K562 (cell line): ENCODE results near the gene PPM1F. TPM values are rescaled to one million over a fixed set of nuclear protein-coding genes. Genes with fewer than 3 reads are reported as not detected.

Experiments used
- CBFA2T3 ChIP-seq: fragments of 450-650 bp; IDR thresholded peaks from 2 replicates; pipeline ENCODE4 v1.6.1; 2017
- CBX5 ChIP-seq: IDR thresholded peaks from 2 replicates; pipeline ENCODE4 v1.6.1; 2014; ENCODE audit warnings: low read depth, borderline replicate concordance
- CC2D1A ChIP-seq: fragments of 450-650 bp; IDR thresholded peaks from 2 replicates; pipeline ENCODE4 v1.6.1; 2017; ENCODE audit warnings: mild to moderate bottlenecking
- ELF1 ChIP-seq: fragments of 200-800 bp; sonication (Bioruptor generic); IDR thresholded peaks from 2 replicates; pipeline ENCODE4 v1.6.1; 2016; ENCODE audit warnings: missing genetic modification characterization, missing compliant biosample characterization
- ELK1 ChIP-seq: sonication (generic); formaldehyde crosslinking; IDR thresholded peaks from 2 replicates; pipeline ENCODE4 v1.8.1; 2022; ENCODE audit warnings: missing genetic modification reagents
- ESRRB ChIP-seq: fragments of 250-450 bp; sonication (Bioruptor Pico); IDR thresholded peaks from 2 replicates; pipeline ENCODE4 v1.5.0; 2020; ENCODE audit warnings: mild to moderate bottlenecking, moderate library complexity, borderline replicate concordance
- GATAD2B ChIP-seq: fragments of 450-650 bp; IDR thresholded peaks from 2 replicates; pipeline ENCODE4 v1.6.1; 2017; ENCODE audit warnings: mild to moderate bottlenecking, borderline replicate concordance
- HMGXB4 ChIP-seq: sonication (generic); formaldehyde crosslinking; IDR thresholded peaks from 2 replicates; pipeline ENCODE4 v1.8.1; 2023; ENCODE audit warnings: mild to moderate bottlenecking, missing genetic modification reagents
- NELFE ChIP-seq: IDR thresholded peaks from 2 replicates; pipeline ENCODE4 v1.6.1; 2011; ENCODE audit warnings: mild to moderate bottlenecking; ENCODE audit not compliant: insufficient read depth, insufficient read length
- TAF1 ChIP-seq: IDR thresholded peaks from 2 replicates; pipeline ENCODE4 v1.6.1; 2011; ENCODE audit warnings: mild to moderate bottlenecking, low read length, moderate library complexity; ENCODE audit not compliant: insufficient read depth, control insufficient read depth, severe bottlenecking; ENCODE audit errors: extremely low read depth
- YY1 ChIP-seq, 3 experiments: IDR thresholded peaks; 2 replicates each; pipeline ENCODE4 v1.6.1; 2011; ENCODE audit warnings: low read length in 2 of 3, mild to moderate bottlenecking in 2 of 3, moderate library complexity in 2 of 3, borderline replicate concordance in 1 of 3, control low read depth in 1 of 3, low read depth in 1 of 3; ENCODE audit not compliant: insufficient read depth in 3 of 3, insufficient replicate concordance in 2 of 3, control insufficient read depth in 1 of 3, insufficient read length in 1 of 3; ENCODE audit errors: extremely low read depth in 1 of 3
- ZBTB8A ChIP-seq: fragments of 450-650 bp; IDR thresholded peaks from 2 replicates; pipeline ENCODE4 v1.6.1; 2018; ENCODE audit warnings: mild to moderate bottlenecking, moderate library complexity; ENCODE audit not compliant: partially characterized antibody
- ZNF282 ChIP-seq: sonication (generic); formaldehyde crosslinking; IDR thresholded peaks from 2 replicates; pipeline ENCODE4 v1.8.1; 2023; ENCODE audit warnings: missing genetic modification reagents
- ZNF766 ChIP-seq: fragments of 200-800 bp; sonication (Bioruptor generic); conservative IDR thresholded peaks from 2 replicates; pipeline ENCODE4 v1.6.1; 2016; ENCODE audit warnings: missing genetic modification characterization, missing compliant biosample characterization
- polyA plus RNA-seq, 8 experiments: library from polyadenylated mRNA; depleted of rRNA in 4 of 8; stranded (reverse) in 5 of 8; unstranded in 3 of 8; fragments of >200 nt; fragmentation: Nextera tagmentation in 2 of 8; fragmentation: Illumina TruSeq in 1 of 8; extraction: Ambion mirVana in 2 of 8; extraction: Trizol in 1 of 8; gene quantifications; 2 replicates each; pipeline versions ENCODE4 v1.2.1 to v1.2.3, GENCODE V29; 2011 to 2014; ENCODE audit warnings: inconsistent platforms in 1 of 8, missing spikeins in 1 of 8
- total RNA-seq, 7 experiments: library from RNA; depleted of rRNA in 6 of 7; stranded (reverse); fragments of >200 nt in 6 of 7; fragmentation: Illumina TruSeq in 2 of 7; extraction: Trizol in 2 of 7; gene quantifications; 2 replicates each; pipeline versions ENCODE4 v1.2.1 to v1.2.3, GENCODE V29; 2011 to 2021; ENCODE audit warnings: low replicate concordance in 1 of 7
- TF ChIP-seq, protein P1 (sequence below): fragments of 150-350 bp; IDR thresholded peaks from 2 replicates; pipeline ENCODE4 v1.6.1; 2014; ENCODE audit warnings: low read depth, mild to moderate bottlenecking, low read length, borderline replicate concordance
- TF ChIP-seq, protein P2 (sequence below), 3 experiments: fragments of 200-800 bp in 1 of 3; sonication (Bioruptor generic) in 1 of 3; sonication (generic) in 1 of 3; formaldehyde crosslinking in 1 of 3; IDR thresholded peaks; 2 replicates each; pipeline versions ENCODE4 v1.6.1 to v1.8.0; 2016 to 2022; ENCODE audit warnings: mild to moderate bottlenecking in 2 of 3, missing compliant biosample characterization in 2 of 3, missing genetic modification characterization in 2 of 3, missing genetic modification reagents in 1 of 3

PPM1F gene
- total and polyA plus RNA-seq, 9 of the 15 experiments (the other 6 are each of a cell fraction or from before 2014, with no cell fraction given), result 2.1 to 159 (median 64.0) TPM

GRCh38 chr22:21947040-21948014 is 5.3 kb downstream of the PPM1F start (continued):
- TF ChIP-seq GATAD2B (no peak), ZNF282 (CRISPR knock-in tag) (no peak), NELFE (no peak), ZNF766 (CRISPR knock-in tag) (no peak), ELK1 (no peak), CBFA2T3 (no peak), YY1 (IDR thresholded peaks at IDR 0.05; ENCODE audit: borderline replicate concordance in 1 of 3, control insufficient read depth in 1 of 3, extremely low read depth in 1 of 3, insufficient read depth in 3 of 3, insufficient read length in 1 of 3, insufficient replicate concordance in 2 of 3, low read depth in 1 of 3, low read length in 2 of 3) (peak in 1 of 3 experiments; percentile 82), CC2D1A (no peak), ELF1 (tag) (no peak), HMGXB4 (CRISPR knock-in tag) (peak; percentile 81; the same call in 1 of the 2 replicates), CBX5 (no peak), ZBTB8A (no peak), ESRRB (CRISPR knock-in tag) (no peak), TAF1 (no peak)
- TF ChIP-seq, protein P1, sequence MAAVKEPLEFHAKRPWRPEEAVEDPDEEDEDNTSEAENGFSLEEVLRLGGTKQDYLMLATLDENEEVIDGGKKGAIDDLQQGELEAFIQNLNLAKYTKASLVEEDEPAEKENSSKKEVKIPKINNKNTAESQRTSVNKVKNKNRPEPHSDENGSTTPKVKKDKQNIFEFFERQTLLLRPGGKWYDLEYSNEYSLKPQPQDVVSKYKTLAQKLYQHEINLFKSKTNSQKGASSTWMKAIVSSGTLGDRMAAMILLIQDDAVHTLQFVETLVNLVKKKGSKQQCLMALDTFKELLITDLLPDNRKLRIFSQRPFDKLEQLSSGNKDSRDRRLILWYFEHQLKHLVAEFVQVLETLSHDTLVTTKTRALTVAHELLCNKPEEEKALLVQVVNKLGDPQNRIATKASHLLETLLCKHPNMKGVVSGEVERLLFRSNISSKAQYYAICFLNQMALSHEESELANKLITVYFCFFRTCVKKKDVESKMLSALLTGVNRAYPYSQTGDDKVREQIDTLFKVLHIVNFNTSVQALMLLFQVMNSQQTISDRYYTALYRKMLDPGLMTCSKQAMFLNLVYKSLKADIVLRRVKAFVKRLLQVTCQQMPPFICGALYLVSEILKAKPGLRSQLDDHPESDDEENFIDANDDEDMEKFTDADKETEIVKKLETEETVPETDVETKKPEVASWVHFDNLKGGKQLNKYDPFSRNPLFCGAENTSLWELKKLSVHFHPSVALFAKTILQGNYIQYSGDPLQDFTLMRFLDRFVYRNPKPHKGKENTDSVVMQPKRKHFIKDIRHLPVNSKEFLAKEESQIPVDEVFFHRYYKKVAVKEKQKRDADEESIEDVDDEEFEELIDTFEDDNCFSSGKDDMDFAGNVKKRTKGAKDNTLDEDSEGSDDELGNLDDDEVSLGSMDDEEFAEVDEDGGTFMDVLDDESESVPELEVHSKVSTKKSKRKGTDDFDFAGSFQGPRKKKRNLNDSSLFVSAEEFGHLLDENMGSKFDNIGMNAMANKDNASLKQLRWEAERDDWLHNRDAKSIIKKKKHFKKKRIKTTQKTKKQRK, result no peak; the same call in 1 of the 2 replicates
- TF ChIP-seq, protein P2, sequence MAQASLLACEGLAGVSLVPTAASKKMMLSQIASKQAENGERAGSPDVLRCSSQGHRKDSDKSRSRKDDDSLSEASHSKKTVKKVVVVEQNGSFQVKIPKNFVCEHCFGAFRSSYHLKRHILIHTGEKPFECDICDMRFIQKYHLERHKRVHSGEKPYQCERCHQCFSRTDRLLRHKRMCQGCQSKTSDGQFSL (CRISPR knock-in tag; IDR thresholded peaks at IDR 0.05), result no peak
- TF ChIP-seq, protein P2 (tag; IDR thresholded peaks at IDR 0.05), result no peak
